SK-N-SH treated with all-trans-retinoic acid at 6 μM for 48 hours (cell line): ENCODE data around the gene TIMP2.
A peak's percentile ranks its signal among the peaks of the same experiment; 100 is the strongest.

Source experiments
- ATAC-seq: fragments of 200-7000 bp; cut with Tn5 transposase; 3 replicates; pipeline ENCODE4 v1.9.1; 2020; ENCODE audit warnings: mild to moderate bottlenecking, moderate library complexity
- ARNTL ChIP-seq: fragments of 450-650 bp; formaldehyde crosslinking; IDR thresholded peaks from 2 replicates; pipeline ENCODE4 v1.5.0; 2020; ENCODE audit warnings: low read depth, mild to moderate bottlenecking, moderate library complexity, borderline replicate concordance
- CSDC2 ChIP-seq: fragments of 250-450 bp; sonication (Bioruptor Pico); IDR thresholded peaks from 2 replicates; pipeline ENCODE4 v1.5.0; 2020; ENCODE audit warnings: mild to moderate bottlenecking, moderate library complexity
- GLIS3 ChIP-seq: fragments of 250-450 bp; sonication (Bioruptor Pico); IDR thresholded peaks from 2 replicates; pipeline ENCODE4 v1.5.0; 2020; ENCODE audit warnings: mild to moderate bottlenecking, moderate library complexity
- ISL1 ChIP-seq: fragments of 250-450 bp; sonication (Bioruptor Pico); IDR thresholded peaks from 2 replicates; pipeline ENCODE4 v2.1.2; 2022; ENCODE audit warnings: mild to moderate bottlenecking, moderate library complexity
- TCF4 ChIP-seq: fragments of 250-450 bp; sonication (Bioruptor Pico); IDR thresholded peaks from 2 replicates; pipeline ENCODE4 v1.8.0; 2021; ENCODE audit warnings: mild to moderate bottlenecking, moderate library complexity, borderline replicate concordance
- ZC3H10 ChIP-seq: fragments of 250-450 bp; sonication (Bioruptor Pico); IDR thresholded peaks from 2 replicates; pipeline ENCODE4 v1.5.1; 2021; ENCODE audit warnings: mild to moderate bottlenecking, moderate library complexity
- ZFP3 ChIP-seq: fragments of 250-450 bp; sonication (Bioruptor Pico); IDR thresholded peaks from 2 replicates; pipeline ENCODE4 v1.5.0; 2020; ENCODE audit warnings: mild to moderate bottlenecking, moderate library complexity
- ZNF565 ChIP-seq: fragments of 450-650 bp; formaldehyde crosslinking; conservative IDR thresholded peaks from 2 replicates; pipeline ENCODE4 v1.5.0; 2020; ENCODE audit warnings: low read depth, mild to moderate bottlenecking, moderate library complexity
- TF ChIP-seq, protein P1 (sequence below): fragments of 250-450 bp; sonication (Bioruptor Pico); IDR thresholded peaks from 2 replicates; pipeline ENCODE4 v1.8.0; 2021; ENCODE audit warnings: low read depth, mild to moderate bottlenecking, moderate library complexity, borderline replicate concordance
- TF ChIP-seq, protein P2 (sequence below): fragments of 250-450 bp; sonication (Bioruptor Pico); IDR thresholded peaks from 2 replicates; pipeline ENCODE4 v1.8.0; 2020; ENCODE audit warnings: mild to moderate bottlenecking, moderate library complexity, borderline replicate concordance
- TF ChIP-seq, protein P3 (sequence below): fragments of 250-450 bp; sonication (Bioruptor Pico); IDR thresholded peaks from 2 replicates; pipeline ENCODE4 v1.5.0; 2020; ENCODE audit warnings: mild to moderate bottlenecking, moderate library complexity
- TF ChIP-seq, protein P4 (sequence below): fragments of 250-450 bp; sonication (Bioruptor Pico); IDR thresholded peaks from 2 replicates; pipeline ENCODE4 v1.5.1; 2021; ENCODE audit warnings: mild to moderate bottlenecking, moderate library complexity

Gene TIMP2

DNA sequence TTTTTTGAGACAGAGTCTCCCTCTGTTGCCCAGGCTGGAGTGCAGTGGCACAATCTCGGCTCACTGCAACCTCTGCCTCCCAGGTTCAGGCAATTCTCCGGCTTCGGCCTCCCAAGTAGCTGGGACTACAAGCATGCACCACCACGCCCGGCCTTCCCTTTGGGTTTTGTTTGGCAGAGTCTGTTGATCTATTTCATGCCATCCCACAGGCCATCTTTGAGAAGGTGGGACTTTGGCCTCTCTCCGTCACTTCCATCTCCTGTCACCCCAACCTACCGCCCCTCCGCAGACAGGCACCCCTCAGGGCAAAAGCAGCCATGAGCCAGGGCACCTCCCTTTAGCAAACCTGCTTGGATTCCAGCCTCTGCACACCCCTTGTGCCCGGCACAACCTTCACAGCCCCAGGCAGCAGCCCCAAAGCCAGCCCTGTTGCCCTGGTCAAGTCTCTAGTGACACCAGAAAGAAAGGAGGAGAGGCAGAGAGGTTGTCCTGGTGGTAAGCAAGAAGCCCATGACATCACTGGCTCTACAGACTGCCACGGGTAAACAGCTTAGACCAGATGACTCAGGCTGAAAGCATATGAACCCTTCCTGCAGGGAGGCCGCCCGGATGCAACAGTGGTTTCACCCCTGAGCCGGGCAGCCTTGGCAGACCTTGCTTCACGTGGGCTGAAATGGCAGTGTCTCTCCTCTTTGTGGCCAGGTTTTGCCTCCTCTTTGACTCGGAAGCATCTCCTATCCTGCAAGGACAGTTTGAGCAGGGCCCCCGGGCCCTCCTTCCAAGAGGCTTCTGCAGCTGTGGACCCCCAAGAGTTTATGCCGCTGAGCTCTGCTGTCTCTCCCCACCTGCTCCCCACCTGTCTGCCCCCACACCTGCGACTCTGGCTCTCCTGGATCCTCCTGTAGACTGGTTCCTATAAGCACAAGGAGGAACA is 8.1 kb upstream of the TIMP2 start:
- TF ChIP-seq, protein P1, sequence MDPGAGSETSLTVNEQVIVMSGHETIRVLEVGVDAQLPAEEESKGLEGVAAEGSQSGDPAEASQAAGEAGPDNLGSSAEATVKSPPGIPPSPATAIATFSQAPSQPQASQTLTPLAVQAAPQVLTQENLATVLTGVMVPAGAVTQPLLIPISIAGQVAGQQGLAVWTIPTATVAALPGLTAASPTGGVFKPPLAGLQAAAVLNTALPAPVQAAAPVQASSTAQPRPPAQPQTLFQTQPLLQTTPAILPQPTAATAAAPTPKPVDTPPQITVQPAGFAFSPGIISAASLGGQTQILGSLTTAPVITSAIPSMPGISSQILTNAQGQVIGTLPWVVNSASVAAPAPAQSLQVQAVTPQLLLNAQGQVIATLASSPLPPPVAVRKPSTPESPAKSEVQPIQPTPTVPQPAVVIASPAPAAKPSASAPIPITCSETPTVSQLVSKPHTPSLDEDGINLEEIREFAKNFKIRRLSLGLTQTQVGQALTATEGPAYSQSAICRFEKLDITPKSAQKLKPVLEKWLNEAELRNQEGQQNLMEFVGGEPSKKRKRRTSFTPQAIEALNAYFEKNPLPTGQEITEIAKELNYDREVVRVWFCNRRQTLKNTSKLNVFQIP (CRISPR knock-in tag) = no peak
- TF ChIP-seq ZNF565 (CRISPR knock-in tag) = no peak
- 0 out of 2 replicates have a peak, but pooled peaks have one; percentile 38 for TF ChIP-seq ZC3H10 (CRISPR knock-in tag)
- TF ChIP-seq ZFP3 (CRISPR knock-in tag) = peak; percentile 4; the same call in 1 of the 2 replicates
- TF ChIP-seq, protein P2, sequence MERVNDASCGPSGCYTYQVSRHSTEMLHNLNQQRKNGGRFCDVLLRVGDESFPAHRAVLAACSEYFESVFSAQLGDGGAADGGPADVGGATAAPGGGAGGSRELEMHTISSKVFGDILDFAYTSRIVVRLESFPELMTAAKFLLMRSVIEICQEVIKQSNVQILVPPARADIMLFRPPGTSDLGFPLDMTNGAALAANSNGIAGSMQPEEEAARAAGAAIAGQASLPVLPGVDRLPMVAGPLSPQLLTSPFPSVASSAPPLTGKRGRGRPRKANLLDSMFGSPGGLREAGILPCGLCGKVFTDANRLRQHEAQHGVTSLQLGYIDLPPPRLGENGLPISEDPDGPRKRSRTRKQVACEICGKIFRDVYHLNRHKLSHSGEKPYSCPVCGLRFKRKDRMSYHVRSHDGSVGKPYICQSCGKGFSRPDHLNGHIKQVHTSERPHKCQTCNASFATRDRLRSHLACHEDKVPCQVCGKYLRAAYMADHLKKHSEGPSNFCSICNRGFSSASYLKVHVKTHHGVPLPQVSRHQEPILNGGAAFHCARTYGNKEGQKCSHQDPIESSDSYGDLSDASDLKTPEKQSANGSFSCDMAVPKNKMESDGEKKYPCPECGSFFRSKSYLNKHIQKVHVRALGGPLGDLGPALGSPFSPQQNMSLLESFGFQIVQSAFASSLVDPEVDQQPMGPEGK (CRISPR knock-in tag) = 0 out of 2 replicates have a peak, but pooled peaks have one; percentile 9
- 0 out of 2 replicates have a peak, but pooled peaks have one; percentile 21 for TF ChIP-seq GLIS3 (CRISPR knock-in tag)
- peak; percentile 67 for ATAC-seq

DNA sequence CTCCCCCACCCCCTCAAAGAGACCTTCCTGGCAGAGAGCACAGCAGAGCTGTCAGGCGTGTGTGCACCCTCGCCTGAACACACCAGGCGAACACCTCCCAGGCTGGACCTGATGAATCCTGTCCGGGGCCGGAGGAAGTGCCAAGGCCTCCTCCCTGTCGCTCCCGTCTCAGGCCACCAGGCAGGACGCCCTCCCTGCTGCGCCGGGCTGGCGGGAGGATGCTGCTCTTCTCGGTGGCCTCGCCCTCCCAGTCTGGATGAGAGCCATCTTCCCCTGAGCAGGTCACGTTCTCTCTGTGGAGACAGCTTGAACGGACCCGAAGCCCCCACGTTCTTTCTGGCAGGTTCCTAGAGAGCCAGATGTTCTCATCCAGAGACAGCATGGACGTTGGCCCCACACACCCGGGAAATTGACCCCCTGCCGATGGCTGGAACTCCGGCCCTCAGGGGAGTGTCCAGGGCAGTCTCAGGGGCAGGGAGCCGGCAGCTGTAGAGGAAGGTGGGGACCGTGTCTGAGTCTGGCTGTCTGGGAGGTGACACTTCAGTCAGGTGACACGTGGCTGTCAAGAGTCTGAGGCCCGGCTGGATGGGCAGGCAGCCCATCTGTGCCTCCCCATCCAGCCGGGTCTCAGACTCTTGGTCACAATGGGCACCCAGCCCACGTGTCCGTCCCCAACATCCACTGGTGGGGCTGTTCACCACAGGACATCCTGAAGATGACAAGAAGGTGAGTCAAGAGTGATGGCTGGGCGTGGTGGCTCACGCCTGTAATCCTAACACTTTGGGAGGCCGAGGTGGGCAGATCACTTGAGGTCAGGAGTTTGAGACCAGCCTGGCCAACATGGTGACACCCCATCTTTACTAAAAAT is 5.0 kb upstream of the TIMP2 start:
- TF ChIP-seq GLIS3 (CRISPR knock-in tag) = no peak
- no peak for TF ChIP-seq TCF4 (CRISPR knock-in tag)
- TF ChIP-seq, protein P3, sequence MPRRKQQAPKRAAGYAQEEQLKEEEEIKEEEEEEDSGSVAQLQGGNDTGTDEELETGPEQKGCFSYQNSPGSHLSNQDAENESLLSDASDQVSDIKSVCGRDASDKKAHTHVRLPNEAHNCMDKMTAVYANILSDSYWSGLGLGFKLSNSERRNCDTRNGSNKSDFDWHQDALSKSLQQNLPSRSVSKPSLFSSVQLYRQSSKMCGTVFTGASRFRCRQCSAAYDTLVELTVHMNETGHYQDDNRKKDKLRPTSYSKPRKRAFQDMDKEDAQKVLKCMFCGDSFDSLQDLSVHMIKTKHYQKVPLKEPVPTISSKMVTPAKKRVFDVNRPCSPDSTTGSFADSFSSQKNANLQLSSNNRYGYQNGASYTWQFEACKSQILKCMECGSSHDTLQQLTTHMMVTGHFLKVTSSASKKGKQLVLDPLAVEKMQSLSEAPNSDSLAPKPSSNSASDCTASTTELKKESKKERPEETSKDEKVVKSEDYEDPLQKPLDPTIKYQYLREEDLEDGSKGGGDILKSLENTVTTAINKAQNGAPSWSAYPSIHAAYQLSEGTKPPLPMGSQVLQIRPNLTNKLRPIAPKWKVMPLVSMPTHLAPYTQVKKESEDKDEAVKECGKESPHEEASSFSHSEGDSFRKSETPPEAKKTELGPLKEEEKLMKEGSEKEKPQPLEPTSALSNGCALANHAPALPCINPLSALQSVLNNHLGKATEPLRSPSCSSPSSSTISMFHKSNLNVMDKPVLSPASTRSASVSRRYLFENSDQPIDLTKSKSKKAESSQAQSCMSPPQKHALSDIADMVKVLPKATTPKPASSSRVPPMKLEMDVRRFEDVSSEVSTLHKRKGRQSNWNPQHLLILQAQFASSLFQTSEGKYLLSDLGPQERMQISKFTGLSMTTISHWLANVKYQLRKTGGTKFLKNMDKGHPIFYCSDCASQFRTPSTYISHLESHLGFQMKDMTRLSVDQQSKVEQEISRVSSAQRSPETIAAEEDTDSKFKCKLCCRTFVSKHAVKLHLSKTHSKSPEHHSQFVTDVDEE (CRISPR knock-in tag) = no peak
- TF ChIP-seq, protein P4, sequence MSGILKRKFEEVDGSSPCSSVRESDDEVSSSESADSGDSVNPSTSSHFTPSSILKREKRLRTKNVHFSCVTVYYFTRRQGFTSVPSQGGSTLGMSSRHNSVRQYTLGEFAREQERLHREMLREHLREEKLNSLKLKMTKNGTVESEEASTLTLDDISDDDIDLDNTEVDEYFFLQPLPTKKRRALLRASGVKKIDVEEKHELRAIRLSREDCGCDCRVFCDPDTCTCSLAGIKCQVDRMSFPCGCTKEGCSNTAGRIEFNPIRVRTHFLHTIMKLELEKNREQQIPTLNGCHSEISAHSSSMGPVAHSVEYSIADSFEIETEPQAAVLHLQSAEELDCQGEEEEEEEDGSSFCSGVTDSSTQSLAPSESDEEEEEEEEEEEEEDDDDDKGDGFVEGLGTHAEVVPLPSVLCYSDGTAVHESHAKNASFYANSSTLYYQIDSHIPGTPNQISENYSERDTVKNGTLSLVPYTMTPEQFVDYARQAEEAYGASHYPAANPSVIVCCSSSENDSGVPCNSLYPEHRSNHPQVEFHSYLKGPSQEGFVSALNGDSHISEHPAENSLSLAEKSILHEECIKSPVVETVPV (CRISPR knock-in tag) = no peak
- no peak for ATAC-seq

DNA sequence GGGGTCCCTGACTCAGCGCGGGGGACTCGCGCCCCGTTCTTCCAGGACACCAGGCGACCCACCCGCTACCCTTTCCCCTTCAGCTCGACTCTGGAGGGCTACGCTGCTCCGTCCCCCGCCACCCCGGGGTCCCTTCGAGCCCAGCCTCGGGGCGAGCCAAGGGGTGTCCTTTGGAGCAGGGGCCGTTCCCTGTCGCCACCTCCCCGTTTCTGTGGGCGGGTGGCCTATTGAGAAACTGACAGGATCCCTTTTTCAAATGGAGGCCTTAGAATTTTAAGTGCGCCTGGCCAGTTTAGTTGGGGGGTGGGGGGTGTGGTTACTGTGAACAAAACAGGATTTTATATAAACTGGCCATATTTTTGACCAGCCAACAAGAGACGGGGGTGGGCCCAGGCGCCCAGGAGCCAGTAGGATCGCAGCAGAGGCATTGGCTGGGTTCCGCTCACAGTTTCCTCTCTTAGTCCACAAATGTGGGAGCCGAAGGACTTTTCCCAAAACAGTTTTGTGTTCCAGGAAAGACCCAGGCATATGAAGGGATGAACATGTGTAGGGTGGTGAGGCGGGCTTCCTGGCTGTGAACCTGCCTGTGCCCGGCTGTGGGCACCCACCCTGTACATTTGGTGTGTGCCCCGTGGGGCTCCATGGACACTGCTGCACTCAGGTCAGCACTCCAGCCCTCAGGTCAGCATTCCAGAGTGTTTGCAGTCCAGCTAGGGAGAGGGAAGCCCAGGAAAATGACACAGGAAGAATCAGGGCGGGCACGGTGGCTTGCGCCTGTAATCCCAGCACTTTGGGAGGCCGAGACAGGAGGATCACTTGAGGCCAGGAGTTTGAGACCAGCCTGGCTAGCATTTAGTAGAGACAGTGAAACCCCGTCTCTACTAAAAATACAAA is 722 bp upstream of the TIMP2 start:
- peak; percentile 67 for ATAC-seq

More for the DNA sequence above, 722 bp upstream of the TIMP2 start:
- TF ChIP-seq CSDC2 (CRISPR knock-in tag) (0 out of 2 replicates have a peak, but pooled peaks have one; percentile 28), ARNTL (no peak), ISL1 (CRISPR knock-in tag) (no peak)
- TF ChIP-seq, protein P3 (CRISPR knock-in tag) = peak; percentile 21; the same call in 1 of the 2 replicates
- TF ChIP-seq, all 23 proteins: peak for 2
